Activated CD8-positive, alpha-beta memory T cell treated with anti-CD3 and anti-CD28 coated beads for 36 hours (primary cell): ENCODE measurements around the gene MPV17L. TPM values are rescaled to one million over a fixed set of nuclear protein-coding genes. Genes with fewer than 3 reads are reported as not detected.
"Not testable (repeated sequence)": the region's sequence is repeated elsewhere in the genome, so short reads cannot be mapped to it uniquely, and the experiment has no call there.

Experiments
- CTCF ChIA-PET: fragments of 350-600 bp; sonication (Branson Sonifier 250); formaldehyde crosslinking; loops from one replicate; lab custom pipeline; 2021; ENCODE audit warnings: antibody characterized with exemption; lab: Charles Lee
- POLR2A ChIA-PET: fragments of 350-600 bp; sonication (Branson Sonifier 250); formaldehyde crosslinking; loops from one replicate; lab custom pipeline; 2021; ENCODE audit warnings: antibody characterized with exemption; lab: Charles Lee
- total RNA-seq, 2 experiments: library from RNA; stranded (reverse); gene quantifications; one replicate each; pipeline ENCODE4 v1.2.3, GENCODE V29; 2021

Gene MPV17L
- total RNA-seq, 2 experiments from 2014 or later = 0.15 to 0.21 TPM

- POLR2A ChIA-PET = no interaction called here
- CTCF ChIA-PET = no interaction called here
Observed at GRCh38 chr16:15404792-15405191, 9.2 kb downstream of the MPV17L start.

DNA sequence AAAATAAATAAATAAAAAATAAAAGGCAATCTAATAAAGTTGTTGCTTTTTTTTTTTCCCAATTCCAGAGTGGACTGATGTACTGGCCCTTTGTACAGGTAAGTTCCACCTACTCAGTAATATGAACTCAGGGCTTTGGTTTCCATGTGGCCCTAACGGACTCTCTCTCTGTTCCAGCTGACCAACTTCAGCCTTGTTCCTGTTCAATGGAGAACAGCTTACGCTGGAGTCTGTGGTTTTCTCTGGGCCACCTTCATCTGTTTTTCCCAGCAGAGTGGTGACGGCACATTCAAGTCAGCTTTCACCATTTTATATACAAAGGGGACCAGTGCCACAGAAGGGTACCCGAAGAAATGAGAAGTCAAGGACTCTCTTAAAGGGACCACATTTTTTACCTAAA lies 12.2 kb downstream of the MPV17L start:
- POLR2A ChIA-PET, CTCF ChIA-PET: not testable (repeated sequence)

DNA sequence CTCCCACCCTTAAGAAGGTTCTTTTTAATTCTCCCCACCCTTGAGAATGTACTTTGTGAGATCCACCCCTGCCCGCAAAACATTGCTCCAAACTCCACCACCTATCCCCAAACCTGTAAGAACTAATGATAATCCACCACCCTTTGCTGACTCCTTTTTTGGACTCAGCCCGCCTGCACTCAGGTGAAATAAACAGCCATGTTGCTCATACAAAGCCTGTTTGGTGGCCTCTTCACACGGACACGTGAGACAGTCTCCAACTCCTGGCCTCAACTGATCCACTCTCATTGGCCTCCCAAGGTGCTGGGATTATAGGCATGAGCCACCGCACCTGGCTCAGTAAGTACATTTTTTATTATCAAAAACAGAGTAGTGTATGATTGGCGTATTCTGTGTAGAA lies 13.9 kb downstream of the MPV17L start:
- POLR2A ChIA-PET, CTCF ChIA-PET: not testable (repeated sequence)

- POLR2A ChIA-PET = no interaction called here
Observed at GRCh38 chr16:15415511-15415985, 20.0 kb downstream of the MPV17L start.

GRCh38 chr16:15417197-15417596 lies 21.6 kb downstream of the MPV17L start:
- ChIA-PET CTCF (no interaction called here), POLR2A (no interaction called here)

More at GRCh38 chr16:15415511-15415985, 20.0 kb downstream of the MPV17L start:
- CTCF ChIA-PET = no interaction called here

GRCh38 chr16:15418206-15418605 lies 22.7 kb downstream of the MPV17L start:
- ChIA-PET CTCF (interaction anchor here (1.2 kb wide), 1 partner anchor 225 kb away, joined by 3 read pairs; the partner anchor contains the start of gene MARF1), POLR2A (no interaction called here)

- POLR2A ChIA-PET, CTCF ChIA-PET: not testable (repeated sequence)
Observed at GRCh38 chr16:15421696-15422095, 26.1 kb downstream of the MPV17L start.

- CTCF ChIA-PET = no interaction called here
- POLR2A ChIA-PET = no interaction called here
Observed at GRCh38 chr16:15422222-15422621, 26.7 kb downstream of the MPV17L start.

DNA sequence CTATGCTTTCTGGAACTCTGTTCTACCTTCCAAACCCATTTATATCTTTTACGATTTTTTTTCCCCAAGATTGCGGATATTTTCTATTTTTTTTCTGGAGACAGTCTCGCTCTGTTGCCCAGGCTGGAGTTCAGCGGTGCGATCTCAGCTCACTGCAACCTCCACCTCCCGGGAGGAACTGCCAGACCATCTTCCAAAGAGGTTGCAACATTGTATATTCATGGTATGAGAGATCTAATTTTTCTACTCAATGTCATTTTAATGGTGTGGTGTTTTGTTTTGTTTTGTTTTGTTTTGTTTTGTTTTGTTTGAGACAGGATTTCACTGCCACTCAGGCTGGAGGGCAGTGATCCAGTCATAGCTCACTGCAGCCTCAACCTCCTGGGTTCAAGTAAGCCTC lies 30.3 kb downstream of the MPV17L start:
- CTCF ChIA-PET = no interaction called here
- POLR2A ChIA-PET = no interaction called here

- ChIA-PET POLR2A (no interaction called here), CTCF (interaction anchor here (1.5 to 2.5 kb wide), 2 partner anchors 124 to 215 kb away, joined by 4 to 5 read pairs; partner anchors contain the start of gene MARF1)
Observed at GRCh38 chr16:15426796-15427195, 31.2 kb downstream of the MPV17L start.

DNA sequence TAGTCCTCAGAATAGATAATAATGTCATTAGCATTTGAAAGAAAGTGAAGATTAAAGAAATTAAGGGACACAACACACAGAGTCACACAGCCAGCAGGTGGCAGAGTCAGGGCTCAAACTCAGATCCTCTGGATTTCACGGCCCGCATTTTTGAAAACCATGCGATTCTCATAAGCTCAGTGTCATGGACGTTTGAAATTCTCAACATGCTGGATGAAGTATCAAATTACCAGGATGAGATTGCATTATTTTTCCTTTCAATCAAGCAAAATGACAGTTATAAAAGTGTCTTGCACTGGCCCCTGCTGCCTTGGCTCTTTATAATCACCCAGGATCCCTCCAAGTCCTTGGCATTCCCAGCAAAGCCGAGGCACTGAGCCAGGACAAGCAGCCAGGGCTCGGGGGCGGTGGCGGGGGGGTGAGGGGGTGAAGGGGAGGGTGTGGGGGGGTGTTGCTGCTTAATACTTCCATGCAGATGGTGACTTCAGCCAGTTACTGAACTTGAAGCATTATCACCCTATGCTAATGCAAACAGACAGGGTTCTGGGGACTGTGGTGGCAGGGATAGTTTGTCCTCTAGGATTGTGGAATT lies 32.2 kb downstream of the MPV17L start:
- ChIA-PET POLR2A (no interaction called here), CTCF (interaction anchor here (0.6 to 2.5 kb wide), 4 partner anchors 123 to 280 kb away, joined by 3 to 5 read pairs (median 4); partner anchors contain the start of gene MARF1)

- CTCF ChIA-PET = interaction anchor here (0.6 to 0.7 kb wide), 2 partner anchors 288 to 445 kb away, joined by 3 read pairs; no protein-coding TSS in a partner anchor
Observed at GRCh38 chr16:15430884-15431283, 35.3 kb downstream of the MPV17L start.

GRCh38 chr16:15434079-15434424 lies 38.5 kb downstream of the MPV17L start:
- POLR2A ChIA-PET = no interaction called here

More at GRCh38 chr16:15430884-15431283, 35.3 kb downstream of the MPV17L start:
- POLR2A ChIA-PET = not testable (repeated sequence)

GRCh38 chr16:15434425-15435215 lies 39.1 kb downstream of the MPV17L start, which contains the start of gene BMERB1:
TSS of gene BMERB1 (plus strand) at chr16:15434588. CDS start at chr16:15434654, 66 bp downstream.
- CTCF ChIA-PET = interaction anchor here (0.7 kb wide), 1 partner anchor 209 kb away, joined by 3 read pairs; no protein-coding TSS in a partner anchor
- POLR2A ChIA-PET = no interaction called here

More at GRCh38 chr16:15434079-15434424, 38.5 kb downstream of the MPV17L start:
- CTCF ChIA-PET = no interaction called here

DNA sequence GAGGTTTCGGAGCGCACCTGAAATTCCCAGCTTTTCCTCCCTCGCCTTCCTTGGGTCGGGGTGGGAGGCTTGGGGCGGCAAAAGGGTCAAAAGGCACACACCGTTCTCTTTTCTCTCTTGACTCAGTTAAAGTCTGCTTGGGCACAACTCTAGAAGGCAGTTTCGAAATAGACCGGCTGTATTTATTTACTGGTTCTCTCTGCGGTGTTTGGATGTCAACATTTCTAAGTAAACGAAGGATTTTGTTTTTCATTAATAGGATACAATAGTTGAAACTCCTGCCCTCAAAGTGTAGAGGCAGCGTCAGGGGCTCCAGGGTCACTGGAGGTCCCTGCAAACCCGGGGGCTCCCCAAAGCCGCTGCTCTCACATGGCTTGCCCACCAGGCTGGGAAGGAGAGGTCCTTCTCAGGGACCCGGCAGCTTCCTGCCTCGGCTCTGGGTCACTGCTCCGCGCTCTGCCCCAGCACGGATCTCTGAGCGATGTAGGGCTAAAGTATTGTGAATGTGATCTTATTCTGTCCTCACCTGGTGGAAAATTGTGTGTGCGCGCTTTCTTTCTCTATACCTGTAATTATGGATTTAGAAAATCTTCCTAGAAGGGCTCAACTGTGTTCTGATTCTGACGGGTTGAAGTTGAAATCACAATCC lies 39.8 kb downstream of the MPV17L start:
- CTCF ChIA-PET = interaction anchor here (0.6 to 0.7 kb wide), 3 partner anchors 208 to 320 kb away, joined by 3 to 4 read pairs (median 3); no protein-coding TSS in a partner anchor
- POLR2A ChIA-PET = interaction anchor here (0.6 kb wide), 1 partner anchor 207 kb away, joined by 5 read pairs; no protein-coding TSS in a partner anchor

DNA sequence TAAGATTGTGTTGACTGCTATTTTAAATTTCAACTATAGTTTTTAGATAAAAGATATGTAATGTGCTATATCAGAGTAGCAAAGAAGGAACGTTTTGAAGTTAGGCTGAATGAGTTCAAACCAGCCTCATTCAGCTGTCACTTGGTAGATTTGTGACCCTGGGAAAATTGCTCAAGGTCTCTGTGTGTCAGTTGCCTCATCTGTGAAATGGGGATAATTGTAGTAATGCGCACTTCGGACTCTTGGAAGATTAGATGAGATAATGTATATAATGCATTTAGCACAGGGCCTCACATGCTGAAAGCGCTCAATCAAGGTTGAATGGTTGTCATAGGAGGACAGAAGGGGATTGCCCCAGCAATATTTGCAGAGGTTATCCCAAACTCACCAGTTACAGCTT lies 43.5 kb downstream of the MPV17L start:
- ChIA-PET POLR2A (no interaction called here), CTCF (no interaction called here)

DNA sequence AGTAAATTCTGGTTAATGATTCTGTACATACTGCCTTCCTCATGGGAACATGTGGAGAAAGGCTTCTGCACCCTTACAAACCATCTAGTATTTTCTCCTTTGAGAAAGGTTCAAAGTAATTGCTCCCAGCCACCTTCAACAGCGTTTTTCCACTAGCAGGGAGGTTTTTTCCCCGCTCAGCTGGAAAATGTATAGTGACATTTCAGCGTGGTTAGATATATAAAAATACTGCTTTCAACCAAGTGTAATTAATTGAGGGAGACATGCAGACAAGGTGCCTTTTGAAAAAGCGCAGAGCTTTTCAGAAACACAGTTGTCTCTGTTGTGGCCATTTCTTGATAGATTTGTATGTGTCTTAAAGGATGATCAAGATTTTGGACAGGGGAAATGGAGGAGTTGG lies 44.0 kb downstream of the MPV17L start:
- POLR2A ChIA-PET = no interaction called here
- CTCF ChIA-PET = no interaction called here

DNA sequence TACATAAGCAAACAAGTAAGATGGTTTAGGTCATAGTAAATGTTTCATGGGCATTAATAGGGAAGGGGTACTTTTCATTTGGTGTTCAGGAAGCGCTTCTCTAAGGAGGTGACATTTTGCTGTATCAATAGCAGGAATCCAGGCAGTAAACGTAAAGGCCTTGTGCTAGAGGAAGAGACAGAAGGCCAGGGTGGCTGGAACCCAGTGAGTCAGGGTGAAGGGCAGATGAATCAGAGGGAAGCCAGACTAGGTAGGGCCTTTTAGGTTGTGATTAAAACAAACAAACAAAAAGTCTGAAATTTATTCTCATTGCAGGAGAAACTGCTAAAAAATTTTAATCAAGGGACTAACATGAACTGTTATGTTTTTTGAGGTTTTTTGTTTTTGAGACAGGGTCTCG lies 45.3 kb downstream of the MPV17L start:
- ChIA-PET CTCF (no interaction called here), POLR2A (no interaction called here)

DNA sequence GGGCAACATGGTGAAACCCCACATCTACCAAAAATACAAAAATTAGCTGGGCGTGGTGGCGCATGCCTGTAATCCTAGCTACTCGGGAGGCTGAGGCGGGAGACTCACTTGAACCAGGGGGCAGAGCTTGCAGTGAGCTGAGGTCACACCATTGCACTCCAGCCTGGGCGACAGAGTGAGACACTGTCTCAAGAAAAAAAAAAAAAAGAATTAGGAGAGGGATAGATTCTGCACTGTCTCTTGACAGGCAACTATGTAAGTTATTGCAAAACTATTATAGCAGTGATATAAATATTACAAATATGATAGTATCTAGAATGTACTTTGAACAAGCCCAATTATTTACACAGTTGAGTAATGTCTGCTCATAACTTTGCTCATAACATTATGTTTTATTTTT lies 46.6 kb downstream of the MPV17L start:
- CTCF ChIA-PET, POLR2A ChIA-PET: not testable (repeated sequence)

- ChIA-PET POLR2A (no interaction called here), CTCF (no interaction called here)
Observed at GRCh38 chr16:15443753-15444152, 48.2 kb downstream of the MPV17L start.
